ENCODE results near the gene RBFOX2. TPM values are rescaled to one million over a fixed set of nuclear protein-coding genes. Genes with fewer than 3 reads are reported as not detected.
"Not testable (repeated sequence)": the region's sequence is repeated elsewhere in the genome, so short reads cannot be mapped to it uniquely, and the experiment has no call there.

Gene RBFOX2
- total RNA-seq, 1 donor from 2014 or later = 76.7 TPM

DNA sequence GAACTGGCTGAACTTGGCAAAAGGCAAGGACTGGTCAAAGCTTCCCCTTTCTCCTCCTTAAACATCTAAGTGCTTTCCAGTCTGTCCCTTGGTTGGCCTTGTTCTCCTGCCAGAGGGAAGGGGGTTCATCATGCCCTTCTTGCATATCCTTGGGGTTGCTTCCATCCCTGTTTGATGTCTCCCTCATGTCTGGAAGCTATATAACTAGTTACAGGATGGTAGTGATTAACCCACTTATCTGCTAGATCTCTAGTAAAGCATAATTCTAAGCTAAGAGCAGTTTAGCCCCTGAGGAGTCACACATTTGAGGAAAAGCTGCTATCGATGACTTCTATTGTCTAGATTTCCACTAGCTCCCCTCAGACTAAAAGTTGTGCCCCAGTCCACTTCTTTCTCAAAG is 288.0 kb downstream of the RBFOX2 start:
- ATAC-seq (no peak), DNase-seq (no peak)
- intact Hi-C loops (cut with micrococcal nuclease) = no loop called here

DNA sequence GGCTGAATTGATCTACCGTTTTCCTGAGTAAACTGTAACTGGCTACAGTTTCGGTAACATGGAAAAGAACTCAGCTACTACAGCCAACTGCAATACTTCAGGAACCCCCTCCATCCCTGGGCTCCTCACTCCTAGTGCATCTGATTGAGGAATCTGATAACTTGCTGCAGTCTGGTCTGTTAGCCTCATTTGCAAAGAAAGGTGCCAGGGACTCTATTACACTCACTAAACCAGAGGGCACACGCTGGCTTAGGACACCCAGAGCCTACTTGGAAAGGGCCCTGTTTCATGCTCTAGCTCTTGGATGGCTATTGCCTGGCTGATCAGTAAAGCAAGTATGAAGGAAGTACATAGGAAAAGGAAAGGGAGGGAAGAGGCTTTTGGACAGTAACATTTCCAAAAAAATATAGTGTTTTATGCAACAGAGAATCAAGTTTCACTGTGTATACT is 288.7 kb downstream of the RBFOX2 start:
- no peak for DNase-seq
- intact Hi-C loops (cut with micrococcal nuclease) = no loop called here
- ATAC-seq = no peak

DNA sequence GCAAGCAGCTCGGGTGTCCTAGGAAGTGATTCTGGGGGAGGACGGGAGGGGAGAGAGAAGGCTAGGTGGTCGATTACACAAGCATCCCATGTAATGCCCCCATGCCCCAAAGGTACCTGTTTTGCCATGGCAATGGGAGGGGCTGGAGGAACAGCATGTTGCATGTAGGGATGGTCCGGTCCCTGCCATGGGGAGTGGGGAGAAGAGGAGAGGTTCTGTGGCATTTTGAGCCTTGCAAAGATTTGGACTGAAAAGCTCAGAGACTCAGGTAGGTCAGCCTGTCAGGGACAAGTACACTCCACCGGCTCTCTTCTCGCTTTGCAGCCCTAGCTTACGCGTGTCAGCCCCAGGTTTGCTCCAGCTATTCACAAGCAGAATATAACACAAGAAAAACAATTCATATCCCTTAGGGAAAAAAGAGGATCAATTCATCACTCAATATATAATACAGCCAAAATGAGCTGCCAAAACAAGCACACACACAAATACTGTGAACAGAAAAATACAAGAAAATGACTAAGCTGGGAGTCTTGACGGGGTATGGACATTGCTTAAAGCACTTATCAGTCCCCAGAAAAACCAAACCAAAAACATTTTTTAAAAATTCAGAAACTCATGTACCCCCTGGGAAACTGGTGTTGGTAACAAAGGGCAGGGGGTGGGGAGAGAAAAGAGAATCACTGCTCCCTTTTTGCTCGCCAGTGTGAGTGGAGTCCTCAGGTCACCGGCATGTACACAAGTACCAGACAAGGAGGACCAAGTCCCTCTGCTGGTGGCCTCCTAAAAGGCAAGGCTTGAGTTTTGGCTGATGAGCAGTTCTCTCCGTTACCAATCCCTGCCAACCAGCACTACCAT is 289.3 kb downstream of the RBFOX2 start:
- no peak for DNase-seq
- intact Hi-C loops (cut with micrococcal nuclease) = no loop called here
- peak; percentile 26 for ATAC-seq

DNA sequence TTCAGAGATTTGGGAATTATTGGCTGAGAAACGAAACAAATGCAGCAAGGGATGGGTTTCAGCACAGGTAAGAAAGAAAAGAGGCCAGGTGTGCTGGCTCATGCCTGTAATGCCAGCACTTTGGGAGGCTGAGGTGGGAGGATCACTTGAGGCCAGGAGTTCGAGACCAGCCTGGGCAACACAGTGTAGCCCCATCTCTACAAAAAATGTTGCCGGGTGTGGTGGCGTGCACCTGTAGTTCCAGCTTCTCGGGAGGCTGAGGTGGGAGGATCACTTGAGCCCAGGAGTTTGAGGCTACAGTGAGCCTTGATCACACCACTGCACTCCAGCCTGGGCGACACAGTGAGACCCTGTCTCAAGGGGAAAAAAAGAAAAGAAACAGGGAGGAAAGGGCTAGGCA is 290.7 kb downstream of the RBFOX2 start:
- DNase-seq; ATAC-seq; intact Hi-C loops (cut with micrococcal nuclease): not testable (repeated sequence)

DNA sequence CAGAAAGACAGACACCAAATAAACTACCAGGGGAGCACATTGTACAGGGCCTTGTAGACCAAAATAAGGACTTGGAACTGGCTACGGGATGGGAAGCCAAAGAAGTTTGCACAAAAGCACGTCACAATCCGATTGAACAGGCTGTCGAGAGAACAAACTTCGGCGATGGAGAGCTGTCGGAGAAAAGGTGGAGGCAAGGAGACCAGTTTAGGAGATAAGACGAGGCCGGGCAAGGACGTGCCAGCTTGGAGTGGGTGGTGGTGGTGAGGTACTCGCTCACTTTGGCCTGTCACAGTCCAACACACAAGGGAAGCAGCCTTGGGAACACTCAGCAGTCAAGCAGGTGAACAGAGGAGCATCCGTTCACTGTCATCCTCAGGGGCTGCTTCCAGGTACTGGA is 291.9 kb downstream of the RBFOX2 start:
- ATAC-seq (no peak), DNase-seq (no peak)
- intact Hi-C loops (cut with micrococcal nuclease) = no loop called here

DNA sequence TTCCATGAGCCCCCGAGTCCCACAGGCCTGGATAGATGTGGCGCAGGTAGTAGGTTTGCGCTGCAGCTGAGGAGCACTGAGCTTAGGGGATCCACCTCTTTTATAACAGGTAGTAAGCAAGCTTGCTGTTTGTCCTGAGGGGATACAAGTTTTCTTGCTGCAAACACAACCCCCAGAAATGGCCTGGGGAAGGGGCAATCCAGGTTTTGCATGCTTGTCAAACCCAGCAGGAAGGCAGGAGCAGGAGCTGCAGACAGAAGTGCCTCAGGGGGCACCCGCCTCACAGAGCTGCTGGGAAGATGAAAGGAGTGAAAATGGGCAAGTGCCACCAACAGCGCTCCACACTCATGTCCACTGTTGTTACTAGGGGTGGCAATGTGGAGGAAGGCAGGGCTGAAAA is 292.5 kb downstream of the RBFOX2 start:
- DNase-seq (no peak), ATAC-seq (no peak)
- intact Hi-C loops (cut with micrococcal nuclease) = no loop called here

DNA sequence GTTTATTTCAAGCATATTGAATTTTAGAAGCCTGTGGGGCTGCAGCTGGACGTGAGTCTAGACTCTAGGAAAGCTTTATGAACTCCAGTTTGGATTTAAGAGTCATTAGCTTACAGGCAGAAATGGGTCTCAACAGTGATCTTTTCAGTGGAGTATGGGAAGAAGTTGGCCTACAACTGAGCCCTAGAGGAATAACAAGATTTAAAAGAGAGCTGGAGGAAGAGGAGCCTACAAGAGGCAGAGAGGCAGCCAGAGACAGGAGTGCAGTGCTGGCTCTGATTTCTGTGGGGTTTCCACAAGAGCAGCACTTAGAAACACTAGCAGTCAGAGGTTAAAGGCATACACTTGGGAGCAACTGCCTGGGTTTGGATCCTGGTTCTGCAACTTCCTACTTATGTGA is 293.1 kb downstream of the RBFOX2 start:
- intact Hi-C loops (cut with micrococcal nuclease) = no loop called here
- no peak for ATAC-seq
- DNase-seq = no peak

DNA sequence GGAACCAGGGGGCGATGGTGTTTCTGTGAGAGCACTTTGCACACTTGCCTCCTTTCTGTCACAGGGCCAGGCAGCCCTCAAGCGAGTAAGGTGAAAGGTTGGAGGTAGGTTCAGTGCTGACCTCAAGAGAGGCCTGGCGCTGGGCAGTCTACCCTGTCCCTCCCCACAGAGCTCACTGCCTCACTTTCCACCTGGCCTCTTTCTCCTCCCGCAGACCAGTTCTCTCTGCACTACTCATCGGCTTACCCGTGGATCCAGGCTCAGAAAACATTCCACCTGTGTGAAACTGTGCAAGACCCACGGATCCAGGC is 294.2 kb downstream of the RBFOX2 start:
- intact Hi-C loops (cut with micrococcal nuclease) = no loop called here
- ATAC-seq (no peak), DNase-seq (no peak)

DNA sequence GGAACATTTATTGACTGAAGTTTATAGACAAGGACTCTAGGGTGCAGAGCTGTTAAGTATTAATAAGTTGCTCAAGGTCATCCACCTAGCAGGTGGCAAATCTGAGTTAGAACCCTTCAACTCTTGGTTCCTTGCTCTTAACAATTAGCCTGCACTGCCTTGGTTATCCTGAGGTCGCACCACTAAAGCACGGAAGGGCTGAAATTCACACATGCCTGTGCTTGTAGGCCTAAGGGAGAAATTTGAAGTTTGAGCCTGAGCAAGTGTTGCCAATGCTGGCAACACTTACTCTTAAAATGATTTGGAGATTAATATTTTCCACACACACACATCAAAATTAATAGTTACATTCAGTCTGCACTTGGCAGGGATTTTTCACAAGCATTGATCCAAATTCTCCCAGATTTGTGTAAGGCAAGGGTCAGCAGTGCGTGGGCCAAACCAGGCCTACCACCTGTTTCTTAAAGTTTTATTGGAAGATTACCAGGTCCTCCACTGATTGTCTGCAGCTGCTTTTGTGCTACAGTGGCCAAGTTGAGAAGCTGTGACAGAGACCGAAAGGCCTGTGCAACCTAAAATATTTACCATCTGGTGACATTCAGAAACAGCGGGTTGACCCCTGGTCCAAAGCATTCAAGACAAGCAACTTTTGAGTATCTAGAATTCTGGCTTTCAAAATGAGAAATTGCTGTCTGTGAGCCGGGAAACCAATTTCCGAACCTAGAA is 294.7 kb downstream of the RBFOX2 start:
- intact Hi-C loops (cut with micrococcal nuclease) = no loop called here
- ATAC-seq (peak; percentile 83), DNase-seq (peak; percentile 37)

DNA sequence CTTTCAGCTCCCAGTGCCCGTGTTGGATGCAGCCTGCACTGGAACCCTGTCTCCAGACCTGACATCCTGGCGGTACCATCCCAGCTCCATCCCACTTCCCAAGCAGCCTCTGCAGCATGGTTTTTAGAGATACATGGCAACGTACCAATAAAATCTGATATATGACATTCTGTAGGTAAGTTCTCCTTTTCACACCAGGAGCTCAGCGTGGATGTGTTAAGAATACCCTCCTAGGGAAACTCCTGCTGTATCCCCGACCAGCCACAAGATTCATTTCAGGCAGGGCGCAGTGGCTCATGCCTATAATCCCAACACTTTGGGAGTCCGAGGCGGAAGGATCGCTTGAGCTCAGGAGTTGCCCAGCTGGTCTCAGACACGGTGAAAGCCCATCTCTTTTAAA is 295.6 kb downstream of the RBFOX2 start:
- ATAC-seq (no peak), DNase-seq (no peak)
- intact Hi-C loops (cut with micrococcal nuclease) = no loop called here

DNA sequence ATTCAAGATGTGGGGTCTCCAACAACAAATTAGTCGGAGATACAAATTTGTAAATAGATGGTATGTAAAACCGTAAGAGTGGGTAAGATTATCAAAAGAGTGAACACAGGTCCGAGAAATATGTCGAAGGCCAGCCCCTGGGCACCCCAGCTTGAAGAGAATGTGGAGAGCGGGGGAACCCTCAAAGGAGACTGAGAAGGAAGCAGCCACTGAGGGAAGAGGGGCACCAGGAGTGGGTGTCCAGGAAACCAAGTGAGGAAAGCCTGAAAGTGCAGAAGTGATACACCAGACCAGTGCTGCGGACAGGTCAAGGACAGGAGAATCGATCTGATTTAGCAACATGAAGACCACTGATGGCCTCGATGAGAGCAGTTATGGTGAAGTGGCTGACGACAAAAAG is 296.5 kb downstream of the RBFOX2 start:
- DNase-seq (no peak), ATAC-seq (no peak)
- intact Hi-C loops (cut with micrococcal nuclease) = no loop called here

DNA sequence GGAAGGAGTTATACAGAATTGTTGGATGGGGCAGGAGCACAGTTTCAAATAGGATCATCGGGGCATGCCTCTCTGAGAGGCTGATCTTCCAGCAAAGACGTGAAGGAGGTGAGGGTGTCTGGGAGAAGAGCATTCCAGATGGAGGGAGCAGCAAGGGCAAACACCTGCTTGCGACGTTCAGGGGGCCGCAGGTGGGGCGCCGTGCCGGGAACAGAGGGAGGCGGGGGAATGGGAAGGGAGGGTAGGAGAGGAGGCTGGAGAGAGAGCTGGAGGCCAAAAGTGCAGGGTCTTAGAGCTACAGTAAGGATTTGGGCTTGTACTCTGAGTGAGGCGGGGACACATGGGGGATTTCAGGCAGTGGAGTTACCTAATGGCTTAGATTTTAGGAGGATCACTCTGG is 297.3 kb downstream of the RBFOX2 start:
- intact Hi-C loops (cut with micrococcal nuclease) = no loop called here
- ATAC-seq = no peak
- no peak for DNase-seq

DNA sequence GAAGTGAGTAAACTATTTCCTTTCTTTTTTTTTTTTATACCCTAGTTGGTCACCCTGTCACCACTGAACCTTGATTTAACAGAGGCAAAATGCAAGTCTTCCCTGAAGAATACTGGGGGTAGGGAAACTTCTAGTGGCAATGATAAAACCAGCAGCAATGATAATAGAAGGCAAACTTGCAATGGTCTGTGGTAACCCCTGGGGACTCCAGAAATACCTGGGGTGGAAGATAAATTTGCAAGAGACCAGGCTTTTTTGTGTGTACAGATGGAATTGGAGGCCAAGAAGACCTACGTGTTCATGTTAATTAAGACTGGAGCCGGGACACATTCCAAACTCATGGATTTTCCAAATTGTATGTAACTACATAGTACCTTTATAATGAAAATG is 299.3 kb downstream of the RBFOX2 start:
- DNase-seq = no peak
- ATAC-seq = no peak
- intact Hi-C loops (cut with micrococcal nuclease) = no loop called here

DNA sequence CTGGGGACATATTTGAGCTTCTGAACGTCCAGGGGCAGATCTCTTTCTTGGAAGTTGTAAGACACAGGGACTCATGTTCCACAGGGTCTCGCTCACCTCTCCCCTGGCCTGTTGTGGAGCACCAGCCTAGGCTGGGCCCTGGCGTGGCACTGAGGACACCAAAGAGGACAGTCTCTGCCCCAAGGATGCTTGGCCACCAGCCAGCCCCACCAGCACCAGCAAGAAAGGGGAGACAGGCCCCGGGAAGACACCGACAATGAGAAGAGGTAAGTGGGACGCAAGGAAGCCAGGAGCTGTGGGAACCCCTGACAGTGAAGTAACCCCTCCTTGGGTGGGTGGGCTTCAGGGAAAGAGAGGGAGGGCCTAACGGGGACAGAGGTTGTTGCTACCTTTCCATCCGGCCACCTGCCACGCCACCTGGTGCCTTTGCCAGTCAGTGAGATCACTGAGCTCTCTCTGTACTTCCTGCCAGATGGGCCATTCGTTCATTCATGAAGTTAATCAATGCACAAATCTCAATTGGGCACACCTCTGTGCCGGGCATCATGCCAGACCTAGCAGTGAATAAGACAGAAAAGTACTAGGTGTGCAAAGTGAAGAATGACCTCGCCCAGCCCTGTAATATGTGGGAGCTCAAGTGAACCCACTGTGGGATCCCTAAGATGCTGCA is 299.9 kb downstream of the RBFOX2 start:
- DNase-seq (no peak), ATAC-seq (no peak)
- intact Hi-C loops (cut with micrococcal nuclease) = no loop called here

DNA sequence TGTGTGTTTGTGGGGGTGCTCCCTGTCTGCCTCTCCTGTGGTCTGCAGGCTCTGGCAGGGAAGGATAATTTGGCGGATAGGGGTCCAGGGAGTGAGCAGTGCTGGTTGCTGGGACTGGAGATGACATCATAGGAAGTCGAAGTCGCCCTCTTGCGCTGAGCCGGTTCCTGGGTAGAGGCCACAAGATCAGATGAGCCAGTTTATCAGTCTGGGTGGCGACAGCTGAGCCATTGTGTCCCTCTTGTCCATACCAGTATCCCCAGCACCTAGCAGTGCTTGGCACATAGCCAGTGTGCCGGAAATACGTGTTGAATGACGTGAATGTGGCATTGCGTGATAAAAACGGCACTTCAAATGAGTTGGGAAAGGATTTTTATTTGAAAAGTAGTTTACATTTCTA is 301.2 kb downstream of the RBFOX2 start:
- DNase-seq = peak; percentile 36
- intact Hi-C loops (cut with micrococcal nuclease) = no loop called here

DNA sequence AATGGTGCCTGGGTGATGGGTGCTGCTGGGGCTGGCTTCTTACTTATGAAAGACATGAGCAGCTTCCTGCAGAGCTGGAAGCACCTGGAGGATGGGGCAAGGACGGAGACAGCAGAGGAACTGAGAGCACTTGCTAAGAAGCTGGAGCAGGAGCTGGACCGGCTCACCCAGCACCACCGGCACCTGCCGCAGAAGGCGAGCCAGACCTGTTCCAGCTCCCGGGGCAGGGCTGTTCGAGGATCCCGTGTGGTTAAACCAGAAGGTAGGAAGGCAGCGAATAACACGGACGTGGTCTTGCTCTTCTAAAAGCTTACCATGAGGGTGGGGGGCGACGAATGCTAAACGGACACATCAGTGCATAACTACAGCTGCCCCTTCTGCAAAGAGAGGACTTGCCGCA is 301.7 kb downstream of the RBFOX2 start:
- DNase-seq (no peak), ATAC-seq (no peak)
- intact Hi-C loops (cut with micrococcal nuclease) = no loop called here

More for the DNA sequence above, 301.2 kb downstream of the RBFOX2 start:
- no peak for ATAC-seq

DNA sequence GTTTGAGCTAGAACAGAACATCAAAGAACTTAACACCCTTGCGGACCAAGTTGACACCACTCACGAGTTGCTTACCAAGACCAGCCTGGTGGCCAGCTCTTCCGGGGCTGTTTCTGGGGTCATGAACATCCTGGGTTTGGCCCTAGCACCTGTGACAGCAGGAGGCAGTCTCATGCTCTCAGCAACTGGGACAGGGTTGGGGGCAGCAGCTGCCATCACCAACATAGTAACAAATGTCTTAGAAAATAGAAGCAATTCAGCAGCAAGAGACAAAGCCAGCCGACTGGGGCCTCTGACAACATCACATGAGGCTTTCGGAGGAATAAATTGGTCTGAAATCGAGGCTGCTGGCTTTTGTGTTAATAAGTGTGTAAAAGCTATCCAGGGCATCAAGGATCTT is 302.2 kb downstream of the RBFOX2 start:
- intact Hi-C loops (cut with micrococcal nuclease) = no loop called here
- DNase-seq (no peak), ATAC-seq (no peak)

DNA sequence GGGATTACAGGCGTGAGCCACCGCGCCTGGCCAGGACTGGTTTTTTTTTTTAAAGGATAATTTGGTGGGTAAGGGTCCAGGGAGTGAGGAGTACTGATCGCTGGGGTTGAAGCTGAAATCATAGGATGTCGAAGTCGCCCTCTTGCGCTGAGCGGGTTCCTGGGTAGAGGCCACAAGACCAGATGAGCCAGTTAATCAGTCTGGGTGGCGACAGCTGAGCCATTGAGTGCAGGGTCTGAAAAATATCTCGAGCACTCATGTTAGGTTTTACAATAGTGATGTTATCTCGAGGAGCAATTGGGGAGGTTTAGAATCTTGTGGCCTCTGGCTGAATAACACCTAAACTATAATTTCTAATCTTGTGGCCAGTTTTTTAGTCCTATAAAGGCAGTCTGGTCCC is 303.1 kb downstream of the RBFOX2 start:
- intact Hi-C loops (cut with micrococcal nuclease) = no loop called here
- ATAC-seq (no peak), DNase-seq (no peak)

DNA sequence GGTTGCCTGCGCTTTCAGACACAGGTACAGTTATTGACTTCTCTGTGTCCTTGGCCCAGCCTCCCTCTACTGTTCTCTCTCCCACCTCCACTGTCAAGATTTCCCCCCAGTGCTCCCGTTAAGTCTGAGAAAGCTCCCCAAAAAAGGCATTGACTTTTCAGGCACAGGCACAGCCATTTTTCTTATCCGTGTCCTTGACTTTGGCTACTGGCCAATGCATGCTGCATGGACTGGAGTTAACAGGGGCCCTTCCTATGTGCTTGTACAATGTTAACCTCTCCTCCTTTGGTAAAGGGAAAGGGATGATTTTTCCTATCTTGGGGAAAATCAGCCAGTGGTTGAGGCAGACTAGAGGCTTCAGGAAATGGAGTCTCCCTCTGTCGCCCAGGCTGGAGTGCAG is 306.7 kb downstream of the RBFOX2 start:
- ATAC-seq (no peak), DNase-seq (no peak)
- intact Hi-C loops (cut with micrococcal nuclease) = no loop called here

DNA sequence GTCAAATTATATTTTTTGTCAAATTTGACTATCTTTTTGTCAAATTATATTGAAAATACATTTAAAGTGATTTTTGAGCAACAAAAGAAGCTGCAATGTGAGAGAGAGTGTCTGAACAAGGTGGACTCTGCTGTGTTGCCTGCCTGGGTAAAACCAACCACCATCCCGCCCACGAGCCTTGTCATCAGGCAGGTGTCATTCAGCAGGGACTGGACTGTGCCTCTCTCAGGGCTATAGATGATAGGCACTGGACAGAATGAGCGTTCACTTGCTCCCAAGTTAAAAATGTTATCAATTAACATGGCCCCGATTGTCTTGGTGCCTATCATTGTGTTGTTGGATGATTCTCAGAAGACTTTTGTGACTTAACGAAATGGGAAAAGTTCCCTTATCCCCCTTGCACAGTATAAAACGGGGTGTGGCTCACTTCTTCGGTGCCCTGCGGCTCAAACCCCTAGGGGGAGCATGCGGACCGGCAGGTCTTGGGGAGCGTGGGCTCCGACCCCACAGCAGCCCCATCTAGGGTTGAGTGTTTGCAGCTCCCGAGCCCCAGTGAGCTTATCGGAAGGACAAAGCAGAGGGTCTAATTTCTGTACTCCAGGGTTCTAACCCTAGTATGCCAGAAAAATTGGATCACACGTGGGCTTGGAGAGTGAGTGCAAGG is 309.3 kb downstream of the RBFOX2 start:
- DNase-seq (no peak), ATAC-seq (no peak)
- intact Hi-C loops (cut with micrococcal nuclease) = no loop called here
